Neural crest cell (in vitro differentiated cells): ENCODE results near the gene PRKG1. TPM values are rescaled to one million over a fixed set of nuclear protein-coding genes. Genes with fewer than 3 reads are reported as not detected.

Experiments used
- DNase-seq: peaks from one replicate; pipeline ENCODE4 v3.0.0; 2021; ENCODE audit warnings: low read depth, mixed read lengths, low spot score
- H3K27ac Mint-ChIP-seq: one replicate; pipeline ENCODE4 v1.8.0; 2021; ENCODE audit warnings: mild to moderate bottlenecking, mixed read lengths; ENCODE audit not compliant: unreplicated experiment
- H3K27me3 Mint-ChIP-seq: 2 replicates; pipeline ENCODE4 v1.8.0; 2021; ENCODE audit warnings: low read depth, mild to moderate bottlenecking, mixed read lengths
- H3K36me3 Mint-ChIP-seq: 2 replicates; pipeline ENCODE4 v1.8.0; 2021; ENCODE audit warnings: low read depth, mild to moderate bottlenecking, mixed read lengths
- H3K4me1 Mint-ChIP-seq: 2 replicates; pipeline ENCODE4 v1.8.0; 2021; ENCODE audit warnings: mixed read lengths
- H3K4me3 Mint-ChIP-seq: one replicate; pipeline ENCODE4 v1.8.0; 2021; ENCODE audit warnings: mild to moderate bottlenecking, mixed read lengths
- H3K9me3 Mint-ChIP-seq: 2 replicates; pipeline ENCODE4 v1.8.0; 2021; ENCODE audit warnings: mixed read lengths
- total RNA-seq: library from RNA; stranded (reverse); gene quantifications from 2 replicates; pipeline ENCODE4 v1.2.1, GENCODE V29; 2021
- TF ChIP-seq, protein P1 (sequence below): fragments of 200-600 bp; sonication (generic); conservative IDR thresholded peaks from 2 replicates; pipeline ENCODE4 v1.5.0; 2021; ENCODE audit warnings: antibody characterized with exemption, mild to moderate bottlenecking

Gene PRKG1
- total RNA-seq, 1 donor from 2014 or later, result 4.4 TPM

- Mint-ChIP-seq H3K36me3 (peaks cover 4% of the 10 kb centered on the region), H3K4me1 (no peaks in the 10 kb centered on the region), H3K27me3 (no peaks in the 10 kb centered on the region), H3K27ac (no peak overlapping the region), H3K9me3 (peaks cover 13% of the 10 kb centered on the region), H3K4me3 (no peak overlapping the region)
- TF ChIP-seq, protein P1, sequence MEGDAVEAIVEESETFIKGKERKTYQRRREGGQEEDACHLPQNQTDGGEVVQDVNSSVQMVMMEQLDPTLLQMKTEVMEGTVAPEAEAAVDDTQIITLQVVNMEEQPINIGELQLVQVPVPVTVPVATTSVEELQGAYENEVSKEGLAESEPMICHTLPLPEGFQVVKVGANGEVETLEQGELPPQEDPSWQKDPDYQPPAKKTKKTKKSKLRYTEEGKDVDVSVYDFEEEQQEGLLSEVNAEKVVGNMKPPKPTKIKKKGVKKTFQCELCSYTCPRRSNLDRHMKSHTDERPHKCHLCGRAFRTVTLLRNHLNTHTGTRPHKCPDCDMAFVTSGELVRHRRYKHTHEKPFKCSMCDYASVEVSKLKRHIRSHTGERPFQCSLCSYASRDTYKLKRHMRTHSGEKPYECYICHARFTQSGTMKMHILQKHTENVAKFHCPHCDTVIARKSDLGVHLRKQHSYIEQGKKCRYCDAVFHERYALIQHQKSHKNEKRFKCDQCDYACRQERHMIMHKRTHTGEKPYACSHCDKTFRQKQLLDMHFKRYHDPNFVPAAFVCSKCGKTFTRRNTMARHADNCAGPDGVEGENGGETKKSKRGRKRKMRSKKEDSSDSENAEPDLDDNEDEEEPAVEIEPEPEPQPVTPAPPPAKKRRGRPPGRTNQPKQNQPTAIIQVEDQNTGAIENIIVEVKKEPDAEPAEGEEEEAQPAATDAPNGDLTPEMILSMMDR, result no peak
- DNase-seq, result no peak
Measured at GRCh38 chr10:51124852-51125251, 50.6 kb downstream of the PRKG1 start.

DNA sequence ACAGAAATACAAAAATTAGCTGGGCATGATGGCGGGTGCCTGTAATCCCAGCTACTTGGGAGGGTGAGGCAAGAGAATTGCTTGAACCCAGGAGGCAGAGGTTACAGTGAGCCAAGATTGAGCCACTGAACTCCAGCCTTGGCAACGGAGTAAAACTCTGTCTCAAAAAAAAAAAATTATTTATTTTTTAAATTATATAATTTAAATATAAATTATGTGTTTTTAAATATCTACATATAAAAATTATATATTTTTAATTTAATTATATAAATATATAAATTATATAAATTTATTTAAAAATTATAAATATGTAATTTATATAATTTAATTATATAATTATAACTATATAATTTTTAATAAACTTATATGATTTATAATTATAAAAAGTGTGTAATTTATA, 51.2 kb downstream of the PRKG1 start:
- Mint-ChIP-seq H3K4me1 (no peaks in the 10 kb centered on the region), H3K27me3 (no peaks in the 10 kb centered on the region), H3K36me3 (peaks cover 4% of the 10 kb centered on the region), H3K9me3 (peaks cover 13% of the 10 kb centered on the region), H3K4me3 (no peak overlapping the region), H3K27ac (no peak overlapping the region)
- TF ChIP-seq, protein P1, result no peak
- no peak for DNase-seq

DNA sequence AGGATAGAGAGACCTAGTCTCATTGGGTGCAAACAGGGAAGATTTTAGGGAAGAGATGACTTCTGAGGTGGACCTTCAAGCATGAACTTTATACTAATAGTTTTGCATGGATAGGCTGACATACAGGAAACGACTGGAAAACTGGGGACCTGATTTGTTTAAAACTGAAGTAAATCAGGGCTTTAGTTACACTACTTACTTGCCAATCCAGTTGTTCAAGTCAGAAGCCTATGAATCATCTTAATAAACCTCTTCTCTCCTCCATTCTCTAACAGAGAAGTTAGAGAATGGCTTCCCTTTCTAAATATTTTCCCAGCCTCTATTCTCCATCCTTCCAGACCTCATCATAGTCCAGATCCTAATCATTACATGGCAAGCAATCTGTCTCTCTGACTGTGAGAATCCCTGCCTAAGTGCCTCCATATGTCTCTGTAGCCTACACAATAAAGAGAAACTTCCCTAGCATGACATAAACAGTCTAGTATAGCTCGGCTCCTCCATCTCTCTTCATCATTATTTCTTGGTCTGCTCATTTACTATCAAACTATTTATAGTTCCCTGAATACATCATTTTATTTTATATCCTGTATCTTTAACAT, 55.8 kb downstream of the PRKG1 start:
- H3K36me3 Mint-ChIP-seq, result no peaks in the 10 kb centered on the region
- no peak overlapping the region for H3K4me3 Mint-ChIP-seq
- H3K27me3 Mint-ChIP-seq, result no peaks in the 10 kb centered on the region
- H3K27ac Mint-ChIP-seq, result no peak overlapping the region
- H3K9me3 Mint-ChIP-seq, result peaks cover 5% of the 10 kb centered on the region
- TF ChIP-seq, protein P1, result no peak
- H3K4me1 Mint-ChIP-seq, result no peaks in the 10 kb centered on the region
- no peak for DNase-seq

DNA sequence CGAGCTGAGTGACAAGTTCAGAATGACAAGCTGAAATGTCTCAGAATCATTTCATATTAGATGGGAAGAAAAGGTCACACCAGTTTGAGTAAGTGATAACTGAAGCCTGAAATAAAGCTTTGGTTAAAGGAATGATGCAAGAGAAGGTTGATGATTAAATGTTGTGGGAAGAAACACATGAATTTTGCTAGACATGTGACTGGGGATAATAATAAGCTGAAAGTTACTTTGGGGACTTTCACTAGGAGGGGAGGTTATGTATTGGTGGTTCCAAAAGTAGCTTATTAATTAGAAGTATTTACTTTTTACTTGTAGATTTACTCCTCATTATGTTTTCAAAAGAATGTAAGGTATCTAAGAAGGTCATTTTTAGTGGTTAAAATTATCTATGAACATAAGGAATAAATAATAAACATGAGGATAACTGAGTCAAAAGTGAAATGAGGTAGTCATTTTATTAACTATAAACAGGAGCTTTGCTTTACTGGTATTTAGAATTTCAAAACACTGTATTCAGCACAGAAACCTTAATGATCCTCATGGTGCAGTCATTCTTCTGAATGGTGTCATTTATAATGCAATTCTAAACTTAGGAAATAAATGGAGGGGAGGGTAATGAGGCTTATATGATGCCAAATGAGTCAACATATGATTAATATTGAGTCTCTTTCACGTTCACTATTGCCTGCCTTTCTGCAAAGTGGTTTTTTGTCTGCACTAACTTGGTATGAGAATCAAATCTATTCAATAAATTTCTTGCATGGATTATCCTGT, 63.7 kb downstream of the PRKG1 start:
- no peak for DNase-seq
- H3K36me3 Mint-ChIP-seq, result no peaks in the 10 kb centered on the region
- no peak overlapping the region for H3K27ac Mint-ChIP-seq
- H3K9me3 Mint-ChIP-seq, result no peaks in the 10 kb centered on the region
- no peaks in the 10 kb centered on the region for H3K27me3 Mint-ChIP-seq
- H3K4me3 Mint-ChIP-seq, result no peak overlapping the region
- H3K4me1 Mint-ChIP-seq, result no peaks in the 10 kb centered on the region
- TF ChIP-seq, protein P1, result no peak

DNA sequence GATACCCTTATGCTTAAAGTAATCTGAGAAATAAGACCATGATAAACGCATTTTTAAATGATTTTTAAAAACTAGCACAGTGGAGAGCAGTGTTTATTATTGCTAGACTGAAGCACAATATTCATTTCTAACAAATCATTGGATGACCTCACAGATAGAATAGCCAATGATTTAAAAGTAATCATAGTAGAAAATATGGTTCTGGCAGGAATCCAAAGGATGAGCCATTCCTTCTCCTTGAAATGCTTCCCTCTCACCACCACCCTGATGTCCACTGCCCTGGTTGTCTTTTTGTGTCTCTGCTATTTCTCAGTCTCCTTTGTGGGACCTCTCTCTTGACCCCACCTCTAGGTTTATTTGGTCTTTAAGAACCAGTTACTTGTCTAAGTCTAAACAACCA, 64.9 kb downstream of the PRKG1 start:
- no peak for DNase-seq
- H3K4me3 Mint-ChIP-seq, result no peak overlapping the region
- TF ChIP-seq, protein P1, result no peak
- no peaks in the 10 kb centered on the region for H3K27me3 Mint-ChIP-seq
- no peaks in the 10 kb centered on the region for H3K4me1 Mint-ChIP-seq
- no peaks in the 10 kb centered on the region for H3K36me3 Mint-ChIP-seq
- H3K9me3 Mint-ChIP-seq, result no peaks in the 10 kb centered on the region
- H3K27ac Mint-ChIP-seq, result no peak overlapping the region
